Hepatocyte (in vitro differentiated cells): ENCODE results near the gene TBC1D1. TPM values are rescaled to one million over a fixed set of nuclear protein-coding genes. Genes with fewer than 3 reads are reported as not detected.

Source experiments
- DNase-seq: peaks from one replicate; pipeline ENCODE4 v3.0.0-alpha.2; 2016; ENCODE audit warnings: low spot score
- H2AFZ ChIP-seq: fragments of 200-600 bp; sonication (generic); 2 replicates; pipeline ENCODE4 v1.6.0; 2016; ENCODE audit warnings: antibody characterized with exemption, mild to moderate bottlenecking
- H3K27ac ChIP-seq: fragments of 200-600 bp; sonication (generic); 2 replicates; pipeline ENCODE4 v1.5.1; 2016; ENCODE audit warnings: mild to moderate bottlenecking
- H3K27me3 ChIP-seq: fragments of 200-600 bp; sonication (generic); 2 replicates; pipeline ENCODE4 v1.6.1; 2016
- H3K36me3 ChIP-seq: fragments of 200-600 bp; sonication (generic); replicated peaks from 2 replicates; pipeline ENCODE4 v1.5.1; 2016; ENCODE audit warnings: low read depth; ENCODE audit not compliant: insufficient read depth
- H3K4me1 ChIP-seq: fragments of 200-600 bp; sonication (generic); 2 replicates; pipeline ENCODE4 v1.5.1; 2016; ENCODE audit warnings: mild to moderate bottlenecking, moderate library complexity; ENCODE audit not compliant: insufficient read depth
- H3K4me2 ChIP-seq: fragments of 200-600 bp; sonication (generic); 2 replicates; pipeline ENCODE4 v1.6.0; 2016
- H3K4me3 ChIP-seq: fragments of 200-600 bp; sonication (generic); 2 replicates; pipeline ENCODE4 v1.5.1; 2016; ENCODE audit warnings: mild to moderate bottlenecking
- H3K79me2 ChIP-seq: fragments of 200-600 bp; sonication (generic); 2 replicates; pipeline ENCODE4 v1.6.0; 2017; ENCODE audit warnings: mild to moderate bottlenecking
- H3K9me2 ChIP-seq: fragments of 200-600 bp; sonication (generic); replicated peaks from 2 replicates; pipeline ENCODE4 v1.6.0; 2017; ENCODE audit warnings: mild to moderate bottlenecking; ENCODE audit not compliant: insufficient read depth
- H3K9me3 ChIP-seq: fragments of 200-600 bp; sonication (generic); 2 replicates; pipeline ENCODE4 v1.5.1; 2016; ENCODE audit warnings: low read depth, mild to moderate bottlenecking
- H4K20me1 ChIP-seq: fragments of 200-600 bp; sonication (generic); 2 replicates; pipeline ENCODE4 v1.6.0; 2016; ENCODE audit warnings: mild to moderate bottlenecking; ENCODE audit not compliant: insufficient read depth, poor library complexity, severe bottlenecking
- EZH2 ChIP-seq: fragments of 200-600 bp; sonication (generic); IDR thresholded peaks from 2 replicates; pipeline ENCODE4 v1.6.1; 2016; ENCODE audit warnings: antibody characterized with exemption, mild to moderate bottlenecking, borderline replicate concordance
- EZH2phosphoT487 ChIP-seq: fragments of 200-600 bp; sonication (generic); IDR thresholded peaks from one replicate; pipeline ENCODE4 v1.6.1; 2018; ENCODE audit warnings: antibody characterized with exemption, mild to moderate bottlenecking, low read depth, moderate library complexity; ENCODE audit not compliant: unreplicated experiment, severe bottlenecking
- WGBS: methylation state at CpG from one replicate; pipeline ENCODE4 v1.1.6; 2016; ENCODE audit warnings: low lambda C conversion rate; ENCODE audit errors: missing lambda C conversion rate; 5-methylcytosine and 5-hydroxymethylcytosine counted together
- polyA plus RNA-seq: library from polyadenylated mRNA; unstranded; fragments of >200 nt; fragmentation: Nextera tagmentation; extraction: Ambion mirVana; gene quantifications from 2 replicates; pipeline ENCODE4 v1.2.1, GENCODE V29; 2016
- total RNA-seq: library from RNA; depleted of rRNA; stranded (reverse); fragments of >200 nt; gene quantifications from 2 replicates; pipeline ENCODE4 v1.2.3, GENCODE V29; 2014
- TF ChIP-seq, protein P1 (sequence below): fragments of 200-600 bp; sonication (generic); IDR thresholded peaks from 2 replicates; pipeline ENCODE4 v1.5.1; 2016; ENCODE audit warnings: antibody characterized with exemption, mild to moderate bottlenecking; ENCODE audit not compliant: poor library complexity

TBC1D1 gene
- total and polyA plus RNA-seq, 2 experiments from 2014 or later, result 45.6 to 117 TPM

- Histone ChIP-seq H3K4me2 (no peak overlapping the region), H3K79me2 (no peaks in the 10 kb centered on the region), H3K27me3 (no peaks in the 10 kb centered on the region), H3K9me3 (no peaks in the 10 kb centered on the region), H3K9me2 (no peaks in the 10 kb centered on the region), H2AFZ (no peak overlapping the region), H3K4me1 (peaks cover 37% of the 10 kb centered on the region), H4K20me1 (no peaks in the 10 kb centered on the region), H3K27ac (peak overlapping the region; percentile 93), H3K4me3 (no peak overlapping the region), H3K36me3 (no peaks in the 10 kb centered on the region)
- DNase-seq, result no peak
- WGBS, result 75% methylated on average over 7 of the region's 7 CpGs
- TF ChIP-seq EZH2 (no peak), EZH2phosphoT487 (no peak)
- TF ChIP-seq, protein P1, sequence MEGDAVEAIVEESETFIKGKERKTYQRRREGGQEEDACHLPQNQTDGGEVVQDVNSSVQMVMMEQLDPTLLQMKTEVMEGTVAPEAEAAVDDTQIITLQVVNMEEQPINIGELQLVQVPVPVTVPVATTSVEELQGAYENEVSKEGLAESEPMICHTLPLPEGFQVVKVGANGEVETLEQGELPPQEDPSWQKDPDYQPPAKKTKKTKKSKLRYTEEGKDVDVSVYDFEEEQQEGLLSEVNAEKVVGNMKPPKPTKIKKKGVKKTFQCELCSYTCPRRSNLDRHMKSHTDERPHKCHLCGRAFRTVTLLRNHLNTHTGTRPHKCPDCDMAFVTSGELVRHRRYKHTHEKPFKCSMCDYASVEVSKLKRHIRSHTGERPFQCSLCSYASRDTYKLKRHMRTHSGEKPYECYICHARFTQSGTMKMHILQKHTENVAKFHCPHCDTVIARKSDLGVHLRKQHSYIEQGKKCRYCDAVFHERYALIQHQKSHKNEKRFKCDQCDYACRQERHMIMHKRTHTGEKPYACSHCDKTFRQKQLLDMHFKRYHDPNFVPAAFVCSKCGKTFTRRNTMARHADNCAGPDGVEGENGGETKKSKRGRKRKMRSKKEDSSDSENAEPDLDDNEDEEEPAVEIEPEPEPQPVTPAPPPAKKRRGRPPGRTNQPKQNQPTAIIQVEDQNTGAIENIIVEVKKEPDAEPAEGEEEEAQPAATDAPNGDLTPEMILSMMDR, result no peak
These were observed 238.8 kb downstream of the TBC1D1 start for GRCh38 chr4:38129460-38130227.

DNA sequence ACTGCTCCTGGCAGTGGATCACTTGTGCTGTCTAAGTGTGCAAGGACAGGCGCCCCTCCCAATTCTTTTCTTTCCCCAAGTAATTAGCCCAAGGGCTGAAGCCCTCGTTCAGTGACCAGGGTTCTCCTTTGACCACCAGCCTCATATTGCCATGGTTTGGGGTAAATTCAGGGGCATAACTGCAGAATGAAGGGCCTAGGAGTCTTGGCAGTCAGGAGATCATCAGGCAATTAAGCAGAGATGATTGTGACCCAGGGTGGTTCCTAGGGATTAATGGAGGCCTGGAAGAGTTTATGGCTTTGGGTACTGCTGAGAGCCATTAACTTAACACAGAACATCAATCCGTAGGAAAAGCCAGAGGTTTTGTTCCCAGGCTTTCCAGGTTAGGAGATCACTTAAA is 240.0 kb downstream of the TBC1D1 start:
- Histone ChIP-seq H3K79me2 (no peaks in the 10 kb centered on the region), H3K9me3 (no peaks in the 10 kb centered on the region), H3K4me2 (peak overlapping the region; percentile 53), H2AFZ (no peak overlapping the region), H3K36me3 (no peaks in the 10 kb centered on the region), H3K27ac (peak overlapping the region; percentile 93), H3K27me3 (no peaks in the 10 kb centered on the region), H3K4me1 (peaks cover 29% of the 10 kb centered on the region), H3K4me3 (no peak overlapping the region), H4K20me1 (no peaks in the 10 kb centered on the region), H3K9me2 (no peaks in the 10 kb centered on the region)
- DNase-seq, result no peak
- 52% methylated on average over 3 of the region's 3 CpGs for WGBS
- no peak for TF ChIP-seq EZH2
- TF ChIP-seq, protein P1, result no peak
- no peak for TF ChIP-seq EZH2phosphoT487

DNA sequence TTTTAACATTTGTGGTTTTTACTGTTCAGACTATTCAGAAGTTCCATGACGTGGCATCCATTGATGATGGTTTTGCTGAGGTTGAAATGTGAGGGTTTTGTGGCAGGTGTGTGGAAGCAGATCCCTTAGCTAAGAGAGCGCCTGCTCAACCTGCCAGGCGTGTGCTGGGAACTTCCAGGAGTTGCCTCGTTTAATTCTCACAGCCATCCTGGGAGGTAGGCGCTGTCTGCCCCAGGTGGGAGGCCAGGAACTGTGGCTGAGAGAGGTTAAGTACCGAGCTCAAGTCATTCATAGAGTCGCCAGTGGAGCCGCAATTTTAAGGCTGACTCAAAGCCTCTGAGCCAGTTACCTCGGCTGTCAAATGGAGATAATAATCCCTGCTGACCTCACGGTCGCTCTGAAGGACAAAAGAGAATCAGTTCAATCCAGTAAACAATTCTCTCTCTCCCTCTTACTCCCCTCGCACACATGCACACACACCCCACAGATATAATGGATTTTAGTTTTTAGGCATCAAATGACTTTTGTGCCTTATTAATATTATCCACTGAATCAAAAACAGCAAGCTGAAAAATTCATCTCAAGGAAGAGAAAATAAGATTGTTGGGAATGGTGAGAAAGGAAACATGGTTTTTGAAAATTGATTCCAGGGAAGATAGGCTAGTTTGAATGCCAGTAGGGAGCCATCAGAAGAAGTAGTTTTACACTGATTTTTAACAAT is 240.6 kb downstream of the TBC1D1 start:
- H4K20me1 ChIP-seq, result no peaks in the 10 kb centered on the region
- H3K79me2 ChIP-seq, result no peaks in the 10 kb centered on the region
- H3K36me3 ChIP-seq, result no peaks in the 10 kb centered on the region
- H2AFZ ChIP-seq, result no peak overlapping the region
- H3K4me1 ChIP-seq, result peaks cover 29% of the 10 kb centered on the region
- peak overlapping the region; percentile 93 for H3K27ac ChIP-seq
- DNase-seq, result peak; percentile 57
- TF ChIP-seq, protein P1, result no peak
- no peak for TF ChIP-seq EZH2
- TF ChIP-seq EZH2phosphoT487, result no peak
- 27% methylated on average over 12 of the region's 12 CpGs for WGBS
- no peak overlapping the region for H3K4me3 ChIP-seq
- H3K9me2 ChIP-seq, result no peaks in the 10 kb centered on the region
- no peaks in the 10 kb centered on the region for H3K9me3 ChIP-seq
- H3K4me2 ChIP-seq, result peak overlapping the region; percentile 53
- no peaks in the 10 kb centered on the region for H3K27me3 ChIP-seq
